Right renal pelvis (tissue), 4 donors: ENCODE data around the gene SYNPR. TPM values are rescaled to one million over a fixed set of nuclear protein-coding genes. Genes with fewer than 3 reads are reported as not detected.
"Not testable (repeated sequence)": the region's sequence is repeated elsewhere in the genome, so short reads cannot be mapped to it uniquely, and the experiment has no call there.

Experiments used
- DNase-seq, 4 donors: peaks; one replicate each; pipeline ENCODE4 v3.0.0-alpha.2; 2013; ENCODE audit warnings: low read depth in 4 of 4, low spot score in 3 of 4, missing footprints in 1 of 4
- polyA plus RNA-seq, 4 donors: library from polyadenylated mRNA; unstranded; fragments of 120-200 nt; gene quantifications; one replicate each; pipeline ENCODE4 v1.2.1, GENCODE V29; 2013; ENCODE audit not compliant: insufficient read length in 4 of 4

The SYNPR gene
- polyA plus RNA-seq, result under 1 TPM in 2 of 4 donors, not detected in 2; 0.10 to 0.12 TPM

DNA sequence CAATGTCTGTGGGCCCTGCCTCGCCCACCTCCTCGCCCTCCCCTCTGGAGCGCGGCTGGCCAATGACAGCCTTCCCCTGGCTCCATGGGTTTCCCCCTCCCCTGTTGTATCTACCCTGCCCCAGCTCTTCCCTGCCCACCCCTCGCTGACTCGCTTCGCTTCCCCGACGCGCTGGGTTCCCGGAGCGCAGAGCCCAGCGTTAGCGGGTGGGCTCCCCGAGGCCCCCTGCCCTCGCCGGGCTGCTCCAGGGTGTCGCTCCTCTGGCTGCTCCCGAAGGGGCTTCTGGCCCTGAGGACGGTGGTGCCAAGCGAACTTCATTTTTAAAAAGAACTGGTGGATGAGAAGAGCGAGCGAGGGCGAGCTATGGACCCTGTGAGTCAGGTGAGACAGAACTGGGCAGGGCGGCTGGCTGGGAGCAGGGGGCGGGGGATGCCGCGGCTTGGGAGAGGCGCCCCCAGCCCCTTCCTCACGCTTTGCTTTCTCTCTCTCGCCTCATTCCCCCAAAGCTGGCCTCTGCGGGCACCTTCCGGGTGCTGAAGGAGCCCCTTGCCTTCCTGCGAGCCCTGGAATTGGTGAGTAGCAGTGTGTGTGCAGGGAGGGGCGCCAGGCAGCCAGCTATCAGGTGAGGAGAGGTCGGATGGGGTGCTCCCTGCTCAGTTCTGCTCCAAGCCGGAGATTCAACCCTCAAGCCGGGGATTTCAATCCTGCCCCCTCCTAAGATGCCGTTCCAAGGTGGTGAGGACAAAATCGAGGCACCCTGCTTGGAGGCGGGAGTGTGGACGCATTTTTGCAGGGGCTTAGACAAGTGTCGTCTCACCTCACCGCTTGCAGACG lies at the start of gene SYNPR:
SYNPR (plus strand) TSS at position 138 of the 834 bp plus-strand sequence.
- no peak for DNase-seq

DNA sequence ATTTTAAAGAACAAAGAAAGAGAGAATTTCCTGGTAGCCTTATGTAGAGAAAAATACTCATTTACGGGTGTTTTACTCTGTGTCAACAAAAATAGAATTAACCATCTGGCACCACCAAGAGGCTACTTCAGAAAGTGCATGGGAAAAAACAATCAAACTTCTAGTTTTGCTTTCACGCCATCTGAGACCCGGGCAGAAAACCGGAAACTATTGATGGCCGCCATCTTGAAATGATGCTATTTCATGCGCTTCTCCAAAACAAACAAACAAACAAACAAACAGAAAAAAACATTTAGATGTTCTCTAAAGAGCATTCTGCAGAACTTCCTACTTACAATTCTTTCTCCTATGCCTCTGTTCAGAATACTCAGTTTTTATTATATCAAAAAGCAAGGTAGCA lies 49.4 kb upstream of the SYNPR start:
- peak in 2 of 4 donors; percentile 19 to 28 for DNase-seq

DNA sequence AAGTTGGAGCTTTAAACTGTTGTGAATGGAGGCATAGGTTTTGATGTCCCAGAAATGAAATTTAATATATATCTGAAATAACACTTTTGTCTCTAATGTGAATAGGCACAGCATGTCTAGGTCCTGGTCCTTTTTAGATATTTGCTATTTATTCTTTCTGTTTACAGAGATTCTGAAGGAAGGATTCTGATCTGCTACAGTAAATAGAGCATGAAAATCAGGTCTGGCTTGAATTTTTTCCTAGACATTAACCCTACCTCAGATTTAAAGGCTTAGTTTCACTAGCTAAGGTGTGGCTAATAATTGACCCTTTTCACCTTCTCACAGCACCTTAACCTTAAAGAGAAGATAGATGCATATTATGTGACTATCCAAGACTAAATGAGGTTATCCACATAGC lies 48.0 kb upstream of the SYNPR start:
- no peak for DNase-seq

DNA sequence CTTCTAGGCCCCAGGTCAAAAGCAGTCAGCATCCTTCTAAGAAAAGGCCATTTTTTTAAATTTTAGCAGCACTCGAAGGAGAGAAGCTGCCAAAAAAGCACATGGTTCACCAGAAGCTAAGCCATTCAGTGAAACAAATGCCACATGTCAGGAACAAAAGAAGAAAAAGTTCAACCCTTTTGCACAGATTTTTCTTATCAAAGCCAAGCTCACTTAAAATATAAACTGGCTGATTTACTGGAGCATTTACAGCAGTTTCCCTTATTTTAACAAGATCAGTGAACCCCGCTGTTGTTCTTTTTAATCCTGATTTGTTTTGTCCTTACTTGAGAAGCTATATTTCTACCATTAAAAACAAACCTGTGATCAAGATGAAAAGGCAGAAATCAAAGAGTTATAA lies 46.5 kb upstream of the SYNPR start:
- peak in 3 of 4 donors; percentile 46 to 61 (median 48) for DNase-seq

DNA sequence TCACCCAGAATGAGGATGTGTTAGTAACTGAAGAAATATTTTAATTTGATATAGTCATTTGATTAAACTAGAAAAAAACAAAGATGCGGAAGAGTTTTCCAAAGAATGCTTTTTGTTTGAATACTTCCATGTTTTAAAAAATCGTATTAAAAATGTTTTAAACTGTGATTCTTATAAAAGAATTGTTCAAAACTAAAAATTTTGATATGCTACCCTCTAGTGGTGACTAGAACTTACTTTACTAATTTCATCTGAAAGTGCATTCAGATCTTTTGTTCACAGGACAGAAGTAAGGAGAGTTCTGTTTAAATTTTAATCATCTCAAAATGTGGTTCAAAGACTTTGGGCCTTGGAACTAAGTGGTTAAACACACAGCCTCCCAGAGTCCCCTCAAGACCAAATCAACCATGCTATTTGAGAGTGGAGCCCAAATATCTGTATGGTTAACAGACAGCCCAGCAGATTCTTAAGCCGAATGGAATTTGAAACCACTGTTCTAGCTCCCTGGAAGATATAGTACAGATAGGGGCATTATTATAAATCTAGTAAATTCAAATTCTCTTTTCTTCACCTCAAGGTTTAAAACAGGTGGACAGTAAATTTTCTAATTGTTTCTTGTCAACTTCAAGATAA lies 45.2 kb upstream of the SYNPR start:
- DNase-seq, result no peak

DNA sequence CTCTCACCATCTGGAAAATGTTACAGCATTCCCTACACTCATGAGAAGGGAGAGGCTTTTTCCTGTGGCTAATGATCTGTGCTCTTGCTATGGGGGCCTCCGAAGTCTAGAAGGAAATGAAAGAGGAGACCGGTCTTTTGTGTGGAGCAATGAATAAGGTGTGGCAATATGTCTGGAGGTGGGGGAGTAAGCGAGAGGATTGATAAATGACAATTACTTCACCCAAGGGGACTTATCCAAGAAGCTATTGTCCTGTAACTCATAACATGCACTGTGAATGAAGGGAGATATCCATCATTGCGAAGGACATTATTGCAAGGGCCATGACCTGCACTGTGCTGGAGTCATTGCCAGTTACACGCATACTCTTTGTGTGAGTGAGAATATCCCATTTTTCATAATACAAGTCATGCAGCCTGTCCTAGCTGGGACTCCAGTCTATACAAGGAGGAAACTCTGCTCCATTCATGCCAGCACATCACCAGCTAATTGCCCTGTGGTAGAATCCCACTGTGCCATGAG lies 37.7 kb upstream of the SYNPR start:
- DNase-seq, result no peak

DNA sequence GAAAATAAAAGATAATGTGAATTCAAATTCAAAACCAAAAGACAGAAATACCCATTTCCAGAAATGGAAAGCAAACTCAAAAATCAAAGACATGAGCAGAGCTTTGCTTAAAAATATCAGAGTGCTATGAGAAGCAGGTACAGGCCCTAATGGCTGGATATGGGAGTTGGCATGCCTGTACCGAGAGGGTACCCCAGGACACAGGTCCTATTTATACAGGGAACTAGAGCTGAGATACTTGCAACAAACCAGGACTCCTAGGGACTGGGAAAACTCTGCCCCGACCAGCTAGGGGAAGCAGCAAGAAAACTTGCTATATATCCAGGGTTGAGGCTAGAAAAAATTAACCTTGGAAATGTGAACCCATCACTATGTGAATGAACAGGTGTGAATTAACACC lies 36.0 kb upstream of the SYNPR start:
- DNase-seq, result no peak

DNA sequence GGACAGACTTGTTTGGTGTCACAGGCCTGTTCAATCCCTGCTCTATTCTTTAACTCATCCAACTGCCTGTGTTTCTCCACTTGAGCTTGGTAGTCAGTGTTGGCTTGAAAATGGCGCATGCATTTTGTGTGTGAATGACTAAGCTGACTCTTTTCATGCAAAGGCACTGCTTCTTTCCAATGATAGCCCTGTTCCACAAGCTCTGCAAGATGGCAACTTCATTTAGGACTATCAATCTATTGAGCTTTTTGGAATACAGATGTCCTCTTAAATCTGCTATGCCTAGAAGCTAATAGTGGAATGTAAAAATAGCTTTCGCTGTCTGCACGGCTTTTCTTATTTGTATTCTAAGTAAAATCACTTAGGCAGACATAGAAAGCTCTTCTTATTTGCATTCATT lies 33.6 kb upstream of the SYNPR start:
- no peak for DNase-seq

DNA sequence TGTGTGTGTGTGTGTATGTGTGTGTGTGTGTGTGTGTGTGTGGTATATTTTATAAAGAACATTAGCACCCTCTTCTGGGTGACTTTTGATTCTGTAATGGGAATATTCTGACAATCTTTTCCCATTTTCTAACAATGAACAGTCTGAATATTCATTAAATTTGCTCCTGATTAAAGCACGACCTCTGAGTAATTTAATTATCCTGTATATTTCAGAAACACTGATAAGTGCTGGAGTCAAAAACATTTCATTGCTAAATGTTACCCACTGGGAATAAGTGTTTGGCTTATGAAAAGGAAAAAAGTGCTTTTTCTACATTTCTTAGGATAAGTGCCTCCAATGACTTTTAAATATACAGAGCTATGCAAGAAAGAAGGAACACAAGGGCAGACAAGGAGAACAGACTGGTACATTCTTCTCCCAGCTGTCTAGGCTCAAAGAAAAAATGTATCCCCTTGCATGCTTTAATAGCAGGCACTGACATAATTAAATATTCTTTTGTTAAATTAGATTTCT lies 32.3 kb upstream of the SYNPR start:
- DNase-seq, result no peak

DNA sequence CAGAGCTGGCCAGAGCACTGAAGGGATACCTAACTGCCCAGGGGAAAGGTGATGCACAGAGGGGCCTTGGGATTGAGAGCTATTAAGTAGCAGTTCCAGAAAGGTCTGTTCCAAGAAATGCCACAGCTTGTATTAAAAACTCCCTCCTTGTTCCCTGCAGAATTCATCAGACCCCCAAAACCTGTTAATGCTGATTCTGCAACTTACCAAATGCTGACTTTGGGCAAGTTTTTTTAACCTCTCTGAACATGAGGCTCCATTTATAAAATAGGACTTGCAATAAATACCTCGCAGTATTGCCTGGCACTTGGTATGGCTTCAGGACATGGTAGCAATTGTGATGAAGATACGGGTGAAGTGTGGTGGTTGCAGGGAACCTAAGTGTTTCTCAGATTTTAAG lies 30.1 kb upstream of the SYNPR start:
- no peak for DNase-seq

DNA sequence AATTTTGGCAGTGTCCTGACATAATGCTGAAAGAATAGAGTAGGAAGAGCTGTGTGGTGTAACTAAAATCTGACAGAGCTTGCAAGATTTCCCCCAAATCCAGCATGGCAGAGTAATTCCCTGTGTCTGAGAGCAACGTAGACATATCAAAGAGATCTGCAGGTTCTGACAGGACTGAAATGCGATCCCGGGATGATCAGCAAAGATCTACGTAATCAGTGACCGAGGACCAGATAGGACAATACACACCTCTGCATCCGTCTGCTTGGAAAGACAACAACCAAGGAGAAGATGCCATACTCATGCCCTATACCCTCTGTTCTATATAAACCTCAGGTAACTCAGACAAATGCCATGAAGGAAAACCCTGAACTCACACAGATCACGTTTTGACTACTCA lies 26.6 kb upstream of the SYNPR start:
- no peak for DNase-seq

DNA sequence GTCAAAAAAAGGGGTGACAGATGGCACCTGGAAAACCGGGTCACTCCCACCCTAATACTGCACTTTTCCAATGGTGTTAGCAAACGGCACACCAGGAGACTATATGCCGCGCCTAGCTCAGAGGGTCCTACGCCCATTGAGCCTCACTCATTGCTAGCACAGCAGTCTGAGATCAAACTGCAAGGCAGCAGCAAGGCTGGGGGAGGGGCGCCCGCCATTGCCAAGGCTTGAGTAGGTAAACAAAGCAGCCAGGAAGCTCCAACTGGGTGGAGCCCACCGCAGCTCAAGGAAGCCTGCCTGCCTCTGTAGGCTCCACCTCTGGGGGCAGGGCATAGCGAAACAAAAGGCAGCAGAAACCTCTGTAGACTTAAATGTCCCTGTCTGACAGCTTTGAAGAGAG lies 22.3 kb upstream of the SYNPR start:
- DNase-seq, result not testable (repeated sequence)

DNA sequence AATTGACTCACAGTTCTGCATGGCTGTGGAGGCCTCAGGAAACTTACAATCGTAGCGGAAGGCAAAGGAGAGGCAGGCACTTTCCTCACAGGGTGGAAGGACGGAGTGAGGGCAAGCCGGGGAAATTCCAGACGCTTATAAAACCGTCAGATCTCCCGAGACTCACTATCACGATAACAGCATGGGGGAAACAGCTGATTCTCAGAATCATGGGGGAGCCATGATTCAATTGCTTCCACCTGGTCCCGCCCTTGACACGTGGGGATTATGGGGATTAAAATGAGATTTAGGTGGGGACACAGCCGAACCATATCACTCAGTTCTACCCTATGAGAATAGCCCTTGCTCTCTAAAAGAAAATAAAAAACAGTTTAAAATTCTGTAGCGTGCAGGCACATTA lies 13.4 kb upstream of the SYNPR start:
- no peak for DNase-seq

DNA sequence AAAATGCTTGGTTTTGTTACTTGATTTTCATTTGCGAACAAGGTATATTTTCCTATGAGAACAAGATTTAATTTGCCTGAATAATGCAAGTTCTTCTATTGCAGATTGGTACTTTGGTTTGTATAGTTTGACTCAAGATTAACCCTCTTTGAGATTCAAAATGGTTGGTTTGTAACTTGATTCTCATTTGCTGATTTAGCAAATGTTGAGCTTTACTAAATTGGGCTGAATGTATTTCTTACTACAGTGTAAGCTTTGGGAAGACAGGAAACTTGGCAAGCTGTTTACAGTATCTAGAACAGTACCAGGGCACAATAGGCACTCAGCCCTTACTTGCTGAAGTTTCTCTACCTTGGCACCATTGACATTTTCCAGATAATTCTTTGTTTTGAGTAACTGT lies 3.7 kb upstream of the SYNPR start:
- no peak for DNase-seq

DNA sequence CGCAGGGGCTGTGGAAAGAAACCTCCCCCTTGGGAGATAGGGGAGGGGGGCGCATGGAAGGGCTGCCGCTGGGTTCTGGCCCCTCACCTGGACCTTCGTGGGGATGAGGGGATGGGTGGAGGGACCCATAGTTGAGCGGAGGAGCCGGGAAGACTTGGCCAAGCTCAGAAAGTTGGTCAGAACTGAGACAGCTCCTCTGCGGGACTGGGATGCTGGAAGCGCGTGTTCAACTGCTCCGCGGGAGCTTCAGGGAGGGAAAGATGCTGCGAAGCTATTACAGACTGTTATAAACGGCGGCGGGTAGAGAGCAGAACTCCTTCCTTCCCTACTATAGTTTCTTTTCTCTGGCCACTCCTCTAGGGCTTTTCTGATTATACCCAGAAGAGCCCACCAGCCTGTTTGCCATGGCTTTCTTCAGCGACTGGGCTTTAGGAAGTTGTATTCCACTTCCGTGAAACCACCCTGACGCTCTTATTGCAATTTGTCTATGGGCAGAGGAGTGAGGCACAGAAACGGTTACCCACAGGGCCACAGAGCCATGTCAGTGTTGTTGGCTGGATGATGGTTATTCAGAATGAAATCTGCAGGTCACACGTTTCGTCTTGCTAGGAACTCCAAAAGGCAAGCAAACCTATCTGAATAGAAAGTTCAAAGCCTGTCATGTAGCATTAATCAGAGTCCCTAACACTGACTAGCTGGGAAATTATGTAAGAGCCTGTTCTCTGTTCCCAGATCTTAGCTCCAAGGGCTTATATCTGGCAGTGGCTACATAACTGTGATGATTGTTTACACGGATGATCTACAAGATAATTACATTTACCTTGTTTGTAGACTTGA lies 1.1 kb downstream of the SYNPR start:
- no peak for DNase-seq

DNA sequence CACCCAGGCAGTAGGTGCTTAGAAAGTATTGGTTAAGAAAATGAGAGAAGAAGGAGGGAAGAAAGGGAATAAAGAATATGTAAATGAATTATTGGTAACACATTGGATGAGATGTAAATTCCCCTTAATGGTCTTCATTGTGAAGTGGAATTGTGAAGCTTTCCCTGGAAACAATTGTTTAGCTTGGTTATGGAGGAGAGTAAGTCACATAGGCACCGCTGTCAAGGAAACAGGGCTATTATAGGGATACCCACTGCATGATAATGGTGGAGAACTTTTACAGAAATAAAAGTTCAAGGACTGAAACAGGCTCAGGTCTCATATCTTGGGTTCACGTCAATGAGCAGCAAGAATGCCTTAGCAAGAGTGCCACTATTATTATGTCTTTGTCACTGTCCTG lies 9.5 kb downstream of the SYNPR start:
- no peak for DNase-seq

DNA sequence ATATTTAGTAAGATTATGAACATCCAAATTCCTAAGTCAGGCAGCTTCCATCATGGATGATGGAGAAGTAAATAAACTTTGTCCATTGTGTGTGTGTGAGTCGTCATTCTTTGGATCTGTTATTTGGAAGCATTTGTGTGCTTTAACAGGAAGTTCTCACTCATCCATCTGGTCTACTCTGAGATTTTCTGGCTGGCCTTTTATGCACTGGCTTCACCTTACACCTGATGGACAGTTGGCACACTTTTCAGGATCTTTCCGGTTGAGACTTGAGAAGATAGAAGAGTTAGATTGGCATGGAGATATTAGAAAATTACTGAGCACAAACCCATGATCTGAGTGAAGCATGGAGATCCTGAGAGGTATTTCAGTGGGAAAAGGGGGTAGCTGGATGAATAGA lies 12.6 kb downstream of the SYNPR start:
- no peak for DNase-seq

DNA sequence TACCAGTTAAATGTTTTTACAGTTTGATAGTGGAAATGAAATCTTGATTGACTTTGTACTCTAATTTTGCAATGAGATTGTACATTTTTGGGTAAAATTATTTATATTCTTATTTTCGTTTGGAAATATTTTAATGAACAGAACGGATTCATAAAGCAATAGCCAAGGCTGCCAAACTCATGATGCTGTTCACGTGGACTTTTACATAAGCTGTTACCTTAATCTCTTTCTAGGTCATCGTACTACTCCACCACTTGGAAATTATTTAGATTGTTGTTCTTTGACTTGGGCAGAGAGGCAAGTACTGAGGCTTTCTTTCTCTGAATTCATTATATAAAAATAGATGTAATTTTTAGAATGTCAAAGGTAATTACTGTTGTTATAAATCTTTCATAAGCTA lies 16.2 kb downstream of the SYNPR start:
- DNase-seq, result no peak

DNA sequence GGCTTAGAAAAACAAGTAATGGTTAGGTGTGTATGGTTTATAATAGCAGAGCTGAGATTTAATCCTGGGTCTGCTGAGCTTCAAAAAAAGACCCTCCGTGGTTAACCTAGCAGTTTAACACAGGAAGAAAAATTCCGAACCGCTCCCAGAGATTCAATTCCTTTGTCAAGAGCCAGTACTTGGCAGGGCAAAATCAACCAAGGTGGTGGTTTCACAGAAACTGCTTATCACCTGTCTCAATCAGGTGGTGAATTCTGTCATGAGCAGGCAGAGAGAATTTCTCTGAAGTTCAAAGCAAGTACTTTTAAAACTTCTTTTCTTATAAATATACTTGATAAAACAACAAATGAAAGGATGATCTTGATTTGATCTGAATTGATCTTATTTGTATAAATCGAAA lies 17.2 kb downstream of the SYNPR start:
- no peak for DNase-seq

DNA sequence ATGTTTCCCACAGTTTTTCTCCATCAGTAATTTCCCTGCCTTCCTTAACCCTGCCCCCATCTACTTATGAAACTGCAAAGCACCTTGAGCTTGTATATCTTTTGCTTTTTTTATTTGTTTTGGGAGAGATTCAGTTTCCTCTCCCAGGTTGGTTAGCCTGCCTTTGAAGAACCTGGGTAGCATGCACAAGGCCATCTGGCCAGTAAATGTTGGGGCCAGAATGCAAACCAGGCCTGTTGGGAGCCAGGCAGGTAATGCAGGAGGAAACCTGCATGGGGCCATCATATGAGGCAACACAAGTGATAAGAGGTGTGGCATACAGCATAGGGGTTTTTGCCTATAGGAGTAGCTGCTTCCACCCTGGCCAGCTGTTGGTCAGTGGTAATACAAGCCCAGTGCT lies 17.7 kb downstream of the SYNPR start:
- DNase-seq, result no peak

DNA sequence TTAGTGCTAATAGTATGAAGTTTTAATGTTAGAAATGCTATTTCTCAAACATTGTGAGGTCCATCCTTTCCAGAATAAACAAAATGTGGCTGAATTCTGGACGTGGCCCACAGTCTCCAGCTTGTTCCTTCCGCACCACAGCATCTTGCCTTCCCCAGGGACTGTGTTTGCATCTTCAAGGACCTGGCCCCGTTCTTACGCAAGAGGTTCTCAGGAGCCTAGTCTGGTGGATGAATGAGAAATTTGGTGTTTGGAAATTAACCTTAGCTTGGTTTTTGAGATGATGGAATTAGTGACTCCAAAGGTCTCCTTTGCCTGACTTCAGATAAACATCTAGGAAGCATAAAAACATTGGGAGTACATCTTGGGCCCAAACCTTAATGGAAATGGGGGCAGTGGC lies 18.1 kb downstream of the SYNPR start:
- no peak for DNase-seq
